ENCODE data around the gene FBXO47. TPM values are rescaled to one million over a fixed set of nuclear protein-coding genes. Genes with fewer than 3 reads are reported as not detected.

The FBXO47 gene
- total and polyA plus RNA-seq, 2 donors (not counting 3 experiments of a cell fraction or from before 2014, with no cell fraction given), result not detected

DNA sequence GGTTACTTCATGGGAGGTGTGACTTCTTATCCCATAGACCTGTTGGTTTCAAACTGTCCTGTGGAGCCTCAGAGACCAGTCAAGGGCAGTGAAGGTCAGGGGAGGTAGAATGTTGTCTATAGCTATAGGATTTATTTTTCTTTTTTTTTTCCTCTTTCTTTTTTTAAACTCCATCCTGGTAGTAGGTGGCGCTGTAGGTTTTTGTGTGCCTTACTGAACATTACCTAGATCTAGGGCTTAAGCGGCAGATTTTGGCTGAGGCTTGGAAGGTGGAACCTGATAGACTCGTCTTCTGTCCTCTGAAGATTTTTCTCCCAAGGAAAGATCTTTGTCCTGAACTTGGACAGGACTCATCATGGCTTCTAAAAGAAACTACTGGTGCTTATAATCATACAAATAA, 49.9 kb downstream of the FBXO47 start:
- FAIRE-seq (peak; percentile 64), DNase-seq (ENCODE audit: low read depth, low spot score) (no peak)
- H3K9me1 ChIP-seq (replicated peaks; ENCODE audit: control insufficient read depth, extremely low read depth, insufficient read depth, low read length), result no peaks in the 10 kb centered on the region
- H3K9ac ChIP-seq (replicated peaks; ENCODE audit: extremely low read depth, insufficient read depth, low read length), result no peak overlapping the region
- H3K4me3 ChIP-seq (replicated peaks in 1 of 3; ENCODE audit: insufficient read depth in 1 of 3, low read depth in 1 of 3, low read length in 3 of 3), result no peak overlapping the region
- H3K27me3 ChIP-seq (ENCODE audit: control insufficient read depth in 2 of 2, insufficient read depth in 2 of 2, low read length in 2 of 2), result no peaks in the 10 kb centered on the region
- H3K4me2 ChIP-seq (ENCODE audit: insufficient read depth, low read length), result no peak overlapping the region
- peaks cover 2% of the 10 kb centered on the region for H3K79me2 ChIP-seq (ENCODE audit: control insufficient read depth, insufficient read depth, low read length)
- H3K9me3 ChIP-seq (replicated peaks; ENCODE audit: control insufficient read depth, insufficient read depth, low read length), result no peaks in the 10 kb centered on the region
- ChIA-PET POLR2A (no interaction called here), CTCF (interaction anchor here (0.7 to 1.1 kb wide), 2 partner anchors 46 to 66 kb away, joined by 3 to 5 read pairs; no protein-coding TSS in a partner anchor)
- H2AFZ ChIP-seq (ENCODE audit: low read depth, low read length), result no peak overlapping the region
- H3K36me3 ChIP-seq (ENCODE audit: control insufficient read depth in 2 of 2, extremely low read depth in 1 of 2, insufficient read depth in 2 of 2, low read length in 2 of 2), result peaks cover 16 to 62% of the 10 kb centered on the region in 2 experiments
- no peak overlapping the region for H3K27ac ChIP-seq (ENCODE audit: insufficient read depth, low read depth, low read length)
- H4K20me1 ChIP-seq (replicated peaks; ENCODE audit: control insufficient read depth, extremely low read depth, insufficient read depth, low read length), result no peaks in the 10 kb centered on the region
- dilution Hi-C loops (cut with MboI; ENCODE audit: extremely low pct_ligation_motif_present, low sequenced_read_pairs), result no loop called here
- no TSS peak for BruUV-seq (replicated peaks)
- H3K4me1 ChIP-seq (ENCODE audit: control insufficient read depth, extremely low read depth, insufficient read depth, low read length), result no peaks in the 10 kb centered on the region
- intact Hi-C loops (cut with micrococcal nuclease), result no loop called here
- TF ChIP-seq FOS (IDR thresholded peaks at IDR 0.05; ENCODE audit: borderline replicate concordance, insufficient read depth, low read length), result no peak
- TF ChIP-seq GATA2 (IDR thresholded peaks at IDR 0.05; ENCODE audit: insufficient read depth, insufficient read length, low read depth, low read length), result no peak
- TF ChIP-seq POLR2A (IDR thresholded peaks at IDR 0.05; ENCODE audit: low read depth, low read length), result no peak
- TF ChIP-seq, protein P1, sequence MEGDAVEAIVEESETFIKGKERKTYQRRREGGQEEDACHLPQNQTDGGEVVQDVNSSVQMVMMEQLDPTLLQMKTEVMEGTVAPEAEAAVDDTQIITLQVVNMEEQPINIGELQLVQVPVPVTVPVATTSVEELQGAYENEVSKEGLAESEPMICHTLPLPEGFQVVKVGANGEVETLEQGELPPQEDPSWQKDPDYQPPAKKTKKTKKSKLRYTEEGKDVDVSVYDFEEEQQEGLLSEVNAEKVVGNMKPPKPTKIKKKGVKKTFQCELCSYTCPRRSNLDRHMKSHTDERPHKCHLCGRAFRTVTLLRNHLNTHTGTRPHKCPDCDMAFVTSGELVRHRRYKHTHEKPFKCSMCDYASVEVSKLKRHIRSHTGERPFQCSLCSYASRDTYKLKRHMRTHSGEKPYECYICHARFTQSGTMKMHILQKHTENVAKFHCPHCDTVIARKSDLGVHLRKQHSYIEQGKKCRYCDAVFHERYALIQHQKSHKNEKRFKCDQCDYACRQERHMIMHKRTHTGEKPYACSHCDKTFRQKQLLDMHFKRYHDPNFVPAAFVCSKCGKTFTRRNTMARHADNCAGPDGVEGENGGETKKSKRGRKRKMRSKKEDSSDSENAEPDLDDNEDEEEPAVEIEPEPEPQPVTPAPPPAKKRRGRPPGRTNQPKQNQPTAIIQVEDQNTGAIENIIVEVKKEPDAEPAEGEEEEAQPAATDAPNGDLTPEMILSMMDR (IDR thresholded peaks at IDR 0.05; ENCODE audit: extremely low read depth in 1 of 2, insufficient read depth in 1 of 2, low read depth in 1 of 2, low read length in 2 of 2), result no peak
- TF ChIP-seq EZH2 (IDR thresholded peaks at IDR 0.05; ENCODE audit: borderline replicate concordance, low read depth, low read length, severe bottlenecking), result no peak
- TF ChIP-seq, protein P2, sequence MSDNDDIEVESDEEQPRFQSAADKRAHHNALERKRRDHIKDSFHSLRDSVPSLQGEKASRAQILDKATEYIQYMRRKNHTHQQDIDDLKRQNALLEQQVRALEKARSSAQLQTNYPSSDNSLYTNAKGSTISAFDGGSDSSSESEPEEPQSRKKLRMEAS (IDR thresholded peaks at IDR 0.05; ENCODE audit: insufficient read depth, insufficient read length), result no peak
- no peak for TF ChIP-seq MYC (IDR thresholded peaks at IDR 0.05; ENCODE audit: low read depth, low read length)
- TF ChIP-seq JUN (IDR thresholded peaks at IDR 0.05; ENCODE audit: borderline replicate concordance, insufficient read depth, insufficient read length, low read depth), result no peak
- no peak for TF ChIP-seq POLR2AphosphoS5 (IDR thresholded peaks at IDR 0.05; ENCODE audit: insufficient read depth, low read depth, low read length)

All from endothelial cell of umbilical vein (primary cell).